Measurements from ENCODE around the gene FBXO21.

- TF ChIP-seq, protein P1, sequence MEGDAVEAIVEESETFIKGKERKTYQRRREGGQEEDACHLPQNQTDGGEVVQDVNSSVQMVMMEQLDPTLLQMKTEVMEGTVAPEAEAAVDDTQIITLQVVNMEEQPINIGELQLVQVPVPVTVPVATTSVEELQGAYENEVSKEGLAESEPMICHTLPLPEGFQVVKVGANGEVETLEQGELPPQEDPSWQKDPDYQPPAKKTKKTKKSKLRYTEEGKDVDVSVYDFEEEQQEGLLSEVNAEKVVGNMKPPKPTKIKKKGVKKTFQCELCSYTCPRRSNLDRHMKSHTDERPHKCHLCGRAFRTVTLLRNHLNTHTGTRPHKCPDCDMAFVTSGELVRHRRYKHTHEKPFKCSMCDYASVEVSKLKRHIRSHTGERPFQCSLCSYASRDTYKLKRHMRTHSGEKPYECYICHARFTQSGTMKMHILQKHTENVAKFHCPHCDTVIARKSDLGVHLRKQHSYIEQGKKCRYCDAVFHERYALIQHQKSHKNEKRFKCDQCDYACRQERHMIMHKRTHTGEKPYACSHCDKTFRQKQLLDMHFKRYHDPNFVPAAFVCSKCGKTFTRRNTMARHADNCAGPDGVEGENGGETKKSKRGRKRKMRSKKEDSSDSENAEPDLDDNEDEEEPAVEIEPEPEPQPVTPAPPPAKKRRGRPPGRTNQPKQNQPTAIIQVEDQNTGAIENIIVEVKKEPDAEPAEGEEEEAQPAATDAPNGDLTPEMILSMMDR (conservative IDR thresholded peaks at IDR 0.05; ENCODE audit: low read length), result no peak
- TF ChIP-seq EZH2phosphoT487 (IDR thresholded peaks at IDR 0.05; ENCODE audit: borderline replicate concordance), result no peak
Measured at GRCh38 chr12:117093918-117094630, 96.2 kb downstream of the FBXO21 start.

Measured in Loucy (cell line).